SU-DHL-6 (cell line): Measurements from ENCODE around the gene DNAJC30.

ENCODE experiments used
- H2AFZ ChIP-seq: fragments of 200-600 bp; sonication (generic); 2 replicates; pipeline ENCODE4 v1.6.1; 2014; ENCODE audit warnings: low read depth, mild to moderate bottlenecking, moderate library complexity, mixed read lengths, antibody characterized with exemption, low read length; ENCODE audit not compliant: severe bottlenecking
- H3F3A ChIP-seq: fragments of 200-600 bp; shearing (Covaris generic); 2 replicates; pipeline ENCODE4 v1.6.0; 2016; ENCODE audit warnings: antibody characterized with exemption, mild to moderate bottlenecking; ENCODE audit not compliant: insufficient read depth
- H3K27ac ChIP-seq: fragments of 200-600 bp; sonication (generic); 2 replicates; pipeline ENCODE4 v1.5.1; 2016; ENCODE audit warnings: low read depth, mild to moderate bottlenecking, low read length, moderate library complexity, mixed read lengths
- H3K27me3 ChIP-seq: fragments of 200-600 bp; sonication (generic), shearing (Covaris generic); 2 replicates; pipeline ENCODE4 v1.6.0; 2014; ENCODE audit warnings: mild to moderate bottlenecking, low read length
- H3K36me3 ChIP-seq: fragments of 200-600 bp; sonication (generic); 2 replicates; pipeline ENCODE4 v1.6.1; 2014; ENCODE audit warnings: mild to moderate bottlenecking, low read length, mixed read lengths
- H3K4me2 ChIP-seq: fragments of 300-600, 200-600 bp; shearing (Covaris generic), sonication (generic); 2 replicates; pipeline ENCODE4 v1.6.0; 2014; ENCODE audit warnings: low read length, low read depth, mild to moderate bottlenecking; ENCODE audit not compliant: poor library complexity, severe bottlenecking
- H3K4me3 ChIP-seq: fragments of 200-600 bp; sonication (generic); 2 replicates; pipeline ENCODE4 v1.5.1; 2014; ENCODE audit warnings: antibody characterized with exemption, low read length, mild to moderate bottlenecking, mixed read lengths; ENCODE audit not compliant: insufficient read depth, poor library complexity, severe bottlenecking
- H3K79me2 ChIP-seq: fragments of 200-600 bp; sonication (generic); 2 replicates; pipeline ENCODE4 v1.6.1; 2014; ENCODE audit warnings: mild to moderate bottlenecking, low read length, moderate library complexity; ENCODE audit not compliant: insufficient read depth
- H3K9ac ChIP-seq: fragments of 200-600 bp; sonication (generic); 2 replicates; pipeline ENCODE4 v1.7.0; 2014; ENCODE audit warnings: mild to moderate bottlenecking, low read length
- H3K9me2 ChIP-seq: fragments of 200-600 bp; sonication (generic); replicated peaks from 2 replicates; pipeline ENCODE4 v1.6.1; 2014; ENCODE audit warnings: low read length; ENCODE audit not compliant: insufficient read depth
- H3K9me3 ChIP-seq: fragments of 200-600 bp; sonication (generic); 2 replicates; pipeline ENCODE4 v1.6.1; 2014; ENCODE audit warnings: low read length, mixed read lengths; ENCODE audit not compliant: insufficient read depth
- H4K20me1 ChIP-seq: fragments of 200-600 bp; sonication (generic); 2 replicates; pipeline ENCODE4 v1.6.1; 2014; ENCODE audit warnings: low read depth, mild to moderate bottlenecking, antibody characterized with exemption, low read length, moderate library complexity, mixed read lengths
- EZH2phosphoT487 ChIP-seq: fragments of 200-600 bp; sonication (generic), shearing (Covaris generic); conservative IDR thresholded peaks from 2 replicates; pipeline ENCODE4 v1.6.1; 2018; ENCODE audit warnings: mild to moderate bottlenecking, antibody characterized with exemption, low read length, moderate library complexity, mixed read lengths
- TF ChIP-seq, protein P1 (sequence below): fragments of 200-600 bp; sonication (generic); IDR thresholded peaks from one replicate; pipeline ENCODE4 v1.5.1; 2017; ENCODE audit warnings: antibody characterized with exemption, mild to moderate bottlenecking, low read length, moderate library complexity; ENCODE audit not compliant: insufficient read depth, poor library complexity, severe bottlenecking

Gene DNAJC30

GRCh38 chr7:73642834-73643233 is 40.4 kb downstream of the DNAJC30 start:
- Histone ChIP-seq H3K9me2 (no peaks in the 10 kb centered on the region), H3K27ac (no peak overlapping the region), H4K20me1 (no peaks in the 10 kb centered on the region), H3K27me3 (no peaks in the 10 kb centered on the region), H3K36me3 (no peaks in the 10 kb centered on the region), H3F3A (no peaks in the 10 kb centered on the region), H3K79me2 (no peaks in the 10 kb centered on the region), H3K4me3 (no peak overlapping the region), H3K9ac (no peak overlapping the region), H3K9me3 (no peaks in the 10 kb centered on the region), H2AFZ (no peak overlapping the region), H3K4me2 (no peak overlapping the region)
- TF ChIP-seq, protein P1, sequence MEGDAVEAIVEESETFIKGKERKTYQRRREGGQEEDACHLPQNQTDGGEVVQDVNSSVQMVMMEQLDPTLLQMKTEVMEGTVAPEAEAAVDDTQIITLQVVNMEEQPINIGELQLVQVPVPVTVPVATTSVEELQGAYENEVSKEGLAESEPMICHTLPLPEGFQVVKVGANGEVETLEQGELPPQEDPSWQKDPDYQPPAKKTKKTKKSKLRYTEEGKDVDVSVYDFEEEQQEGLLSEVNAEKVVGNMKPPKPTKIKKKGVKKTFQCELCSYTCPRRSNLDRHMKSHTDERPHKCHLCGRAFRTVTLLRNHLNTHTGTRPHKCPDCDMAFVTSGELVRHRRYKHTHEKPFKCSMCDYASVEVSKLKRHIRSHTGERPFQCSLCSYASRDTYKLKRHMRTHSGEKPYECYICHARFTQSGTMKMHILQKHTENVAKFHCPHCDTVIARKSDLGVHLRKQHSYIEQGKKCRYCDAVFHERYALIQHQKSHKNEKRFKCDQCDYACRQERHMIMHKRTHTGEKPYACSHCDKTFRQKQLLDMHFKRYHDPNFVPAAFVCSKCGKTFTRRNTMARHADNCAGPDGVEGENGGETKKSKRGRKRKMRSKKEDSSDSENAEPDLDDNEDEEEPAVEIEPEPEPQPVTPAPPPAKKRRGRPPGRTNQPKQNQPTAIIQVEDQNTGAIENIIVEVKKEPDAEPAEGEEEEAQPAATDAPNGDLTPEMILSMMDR: no peak
- no peak for TF ChIP-seq EZH2phosphoT487

DNA sequence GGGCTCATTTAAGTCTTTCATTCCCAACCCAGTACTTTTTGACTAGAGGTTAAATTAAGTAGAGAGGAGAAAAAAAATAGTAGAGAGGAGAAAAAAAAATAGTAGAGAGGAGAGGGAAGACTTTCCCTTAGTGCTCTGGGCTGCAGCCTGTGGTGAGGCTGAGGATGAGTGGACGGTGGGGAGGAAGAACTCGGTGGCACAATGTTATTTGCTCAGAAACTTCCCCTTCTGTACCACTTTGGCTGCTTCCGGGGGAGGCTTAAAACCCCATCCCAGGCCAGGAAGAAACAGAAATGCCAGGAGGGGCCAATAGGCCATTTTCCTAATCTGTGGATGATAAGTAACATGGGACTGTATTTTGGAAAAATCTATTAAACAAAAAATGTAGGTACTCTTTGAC is 44.3 kb downstream of the DNAJC30 start:
- no peaks in the 10 kb centered on the region for H3K9me3 ChIP-seq
- H3K27me3 ChIP-seq: no peaks in the 10 kb centered on the region
- H2AFZ ChIP-seq: no peak overlapping the region
- H3K27ac ChIP-seq: no peak overlapping the region
- H3K79me2 ChIP-seq: no peaks in the 10 kb centered on the region
- no peaks in the 10 kb centered on the region for H4K20me1 ChIP-seq
- H3K4me3 ChIP-seq: no peak overlapping the region
- no peaks in the 10 kb centered on the region for H3K9me2 ChIP-seq
- no peaks in the 10 kb centered on the region for H3K36me3 ChIP-seq
- no peak for TF ChIP-seq EZH2phosphoT487
- TF ChIP-seq, protein P1: no peak
- H3F3A ChIP-seq: no peaks in the 10 kb centered on the region
- no peak overlapping the region for H3K4me2 ChIP-seq
- no peak overlapping the region for H3K9ac ChIP-seq

- H3K27ac ChIP-seq: no peak overlapping the region
- H3K27me3 ChIP-seq: no peaks in the 10 kb centered on the region
- no peak overlapping the region for H3K4me2 ChIP-seq
- H3K36me3 ChIP-seq: no peaks in the 10 kb centered on the region
- no peak overlapping the region for H3K9ac ChIP-seq
- no peaks in the 10 kb centered on the region for H4K20me1 ChIP-seq
- no peak overlapping the region for H3K4me3 ChIP-seq
- no peaks in the 10 kb centered on the region for H3K9me3 ChIP-seq
- H3F3A ChIP-seq: no peaks in the 10 kb centered on the region
- H3K9me2 ChIP-seq: no peaks in the 10 kb centered on the region
- TF ChIP-seq, protein P1: no peak
- TF ChIP-seq EZH2phosphoT487: no peak
- H2AFZ ChIP-seq: no peak overlapping the region
- no peaks in the 10 kb centered on the region for H3K79me2 ChIP-seq
These were observed 47.6 kb downstream of the DNAJC30 start for GRCh38 chr7:73635428-73636200.
